ENCODE results near the gene EGR1. TPM values are rescaled to one million over a fixed set of nuclear protein-coding genes. Genes with fewer than 3 reads are reported as not detected.

The EGR1 gene
- total and polyA plus RNA-seq, 2 of the 4 experiments (the other 2 are of a cell fraction), result 2.9 to 104 TPM

- ATAC-seq (ENCODE audit: low read depth) (no peak; the same call in 1 of the 2 replicates), DNase-seq (no peak)
- Histone ChIP-seq H2AK9ac (replicated peaks; ENCODE audit: low read depth, low read length, poor library complexity) (no peak overlapping the region), H4K5ac (ENCODE audit: low read depth, low read length) (no peak overlapping the region), H3K9me3 (ENCODE audit: control insufficient read depth, insufficient read depth, low read length) (no peaks in the 10 kb centered on the region), H3K23ac (ENCODE audit: low read depth, low read length) (no peak overlapping the region), H3K56ac (ENCODE audit: extremely low read depth, insufficient read depth, low read length) (no peak overlapping the region), H3K4me1 (ENCODE audit: control insufficient read depth, insufficient read depth, low read length) (no peaks in the 10 kb centered on the region), H4K91ac (ENCODE audit: insufficient read depth, low read depth, low read length) (no peak overlapping the region), H2BK5ac (ENCODE audit: low read depth, low read length, poor library complexity, severe bottlenecking) (no peak overlapping the region), H3K36me3 (ENCODE audit: control insufficient read depth, insufficient read depth, low read length) (no peaks in the 10 kb centered on the region), H3K4ac (ENCODE audit: low read depth, low read length) (no peak overlapping the region), H3K27ac (ENCODE audit: insufficient read depth, low read length) (no peak overlapping the region), H4K20me1 (ENCODE audit: insufficient read depth, low read length) (no peaks in the 10 kb centered on the region), H3K9me1 (ENCODE audit: insufficient read depth, low read length) (no peaks in the 10 kb centered on the region), H3K18ac (ENCODE audit: low read depth, low read length) (no peak overlapping the region), H3K79me1 (ENCODE audit: low read depth in 1 of 2, low read length in 2 of 2) (no peaks in the 10 kb centered on the region), H2AFZ (replicated peaks; ENCODE audit: low read length, poor library complexity) (no peak overlapping the region), H3K9ac (ENCODE audit: low read depth, low read length) (no peak overlapping the region), H4K8ac (ENCODE audit: low read depth in 2 of 2, low read length in 2 of 2) (no peak overlapping the region), H2BK20ac (ENCODE audit: low read depth, low read length) (no peak overlapping the region), H3K4me2 (ENCODE audit: low read depth, low read length) (no peak overlapping the region), H2BK15ac (ENCODE audit: low read depth, low read length) (no peak overlapping the region), H2AK5ac (ENCODE audit: low read depth, low read length) (no peak overlapping the region), H3K27me3 (ENCODE audit: control insufficient read depth, insufficient read depth, low read length) (peaks cover 7% of the 10 kb centered on the region; the same call in 1 of the 2 replicates), H3K14ac (replicated peaks; ENCODE audit: low read depth, low read length) (no peak overlapping the region), H2BK120ac (ENCODE audit: low read depth, low read length) (no peak overlapping the region), H3K4me3 (ENCODE audit: insufficient read depth, low read depth, low read length) (no peak overlapping the region)
- dilution Hi-C loops (cut with HindIII; ENCODE audit: low sequenced_read_pairs, unreplicated experiment), result no loop called here
- no peak for TF ChIP-seq POLR2A (IDR thresholded peaks at IDR 0.05; ENCODE audit: low read depth, low read length)
- TF ChIP-seq MAZ (IDR thresholded peaks at IDR 0.05; ENCODE audit: borderline replicate concordance, low read depth, low read length), result no peak
- no peak for TF ChIP-seq RFX5 (IDR thresholded peaks at IDR 0.05; ENCODE audit: low read depth, low read length)
- TF ChIP-seq BHLHE40 (IDR thresholded peaks at IDR 0.05; ENCODE audit: low read depth, low read length), result no peak
- no peak for TF ChIP-seq MAFK (IDR thresholded peaks at IDR 0.05; ENCODE audit: low read depth, low read length)
- TF ChIP-seq CEBPB (IDR thresholded peaks at IDR 0.05; ENCODE audit: low read depth, low read length), result no peak
- TF ChIP-seq CHD1 (IDR thresholded peaks at IDR 0.05; ENCODE audit: low read depth, low read length), result no peak
- no peak for TF ChIP-seq RCOR1 (IDR thresholded peaks at IDR 0.05; ENCODE audit: insufficient replicate concordance, low read length)
- TF ChIP-seq SMC3 (IDR thresholded peaks at IDR 0.05; ENCODE audit: low read depth, low read length), result no peak
- intact Hi-C loops (cut with micrococcal nuclease), result no loop called here
- CTCF ChIA-PET, result no interaction called here
- POLR2A ChIA-PET (ENCODE audit: unreplicated experiment), result no interaction called here
- BruUV-seq (replicated peaks), result no TSS peak
- no CpG with 5 or more reads among the region's 7 CpGs for WGBS, 2 experiments (ENCODE audit: extremely low coverage in 2 of 2, insufficient read length in 1 of 2)
- in situ Hi-C loops (cut with MboI; ENCODE audit: low sequenced_read_pairs), result no loop called here
Measured at GRCh38 chr5:138476918-138477317, 11.6 kb downstream of the EGR1 start.

Measured in IMR-90 (cell line).